SK-N-MC (cell line): ENCODE data around the gene DELE1.

ENCODE experiments used
- EZH2 ChIP-seq: fragments of 200-600 bp; sonication (generic); IDR thresholded peaks from one replicate; pipeline ENCODE4 v1.6.1; 2017; ENCODE audit warnings: antibody characterized with exemption
- FOXP2 ChIP-seq: optimal IDR thresholded peaks from 2 replicates; pipeline ENCODE3; 2011; ENCODE audit warnings: mild to moderate bottlenecking, moderate library complexity; ENCODE audit not compliant: insufficient read depth; ENCODE audit errors: extremely low read length, control extremely low read depth
- POLR2AphosphoS5 ChIP-seq: IDR thresholded peaks from 2 replicates; pipeline ENCODE4 v1.6.1; 2012; ENCODE audit warnings: mild to moderate bottlenecking, low read depth, low read length, borderline replicate concordance

GRCh38 chr5:141914797-141915196 is 8.9 kb upstream of the DELE1 start:
- TF ChIP-seq POLR2AphosphoS5 (no peak), EZH2 (no peak), FOXP2 (no peak)
